GM12865 (cell line): ENCODE measurements around the gene C6orf15.

Source experiments
- DNase-seq: peaks from one replicate; pipeline ENCODE4 v3.0.0; 2010; ENCODE audit warnings: low read depth
- H3K4me3 ChIP-seq: 2 replicates; pipeline ENCODE4 v1.5.1; 2011; ENCODE audit warnings: mild to moderate bottlenecking, low read depth, low read length, control low read depth
- CTCF ChIP-seq: IDR thresholded peaks from 2 replicates; pipeline ENCODE4 v1.5.1; 2011; ENCODE audit warnings: low read length, control low read depth, low read depth, inconsistent platforms; ENCODE audit not compliant: insufficient read depth; ENCODE audit errors: missing control alignments

Gene C6orf15

GRCh38 chr6:31156641-31157040, 44.3 kb upstream of the C6orf15 start:
- no peak for DNase-seq
- no peak overlapping the region for H3K4me3 ChIP-seq
- TF ChIP-seq CTCF = no peak

- no peak for TF ChIP-seq CTCF
- no peak for DNase-seq
- H3K4me3 ChIP-seq = no peak overlapping the region
These were observed 42.1 kb upstream of the C6orf15 start for GRCh38 chr6:31154436-31154835.

GRCh38 chr6:31152781-31153180, 40.4 kb upstream of the C6orf15 start:
- no peak for DNase-seq
- TF ChIP-seq CTCF = no peak
- H3K4me3 ChIP-seq = no peak overlapping the region

GRCh38 chr6:31149827-31150447, 37.6 kb upstream of the C6orf15 start:
- no peak overlapping the region for H3K4me3 ChIP-seq
- no peak for TF ChIP-seq CTCF
- DNase-seq = no peak

- no peak overlapping the region for H3K4me3 ChIP-seq
- TF ChIP-seq CTCF = no peak
- DNase-seq = no peak
These were observed 33.0 kb upstream of the C6orf15 start for GRCh38 chr6:31145386-31145785.

GRCh38 chr6:31144970-31145340, 32.6 kb upstream of the C6orf15 start:
- DNase-seq = no peak
- no peak for TF ChIP-seq CTCF
- H3K4me3 ChIP-seq = no peak overlapping the region

- H3K4me3 ChIP-seq = no peak overlapping the region
- no peak for DNase-seq
- TF ChIP-seq CTCF = no peak
These were observed 32.1 kb upstream of the C6orf15 start for GRCh38 chr6:31144296-31144969.
